H1 (cell line): ENCODE results near the gene FEV.

Experiments used
- ATF2 ChIP-seq: IDR thresholded peaks from 2 replicates; pipeline ENCODE4 v1.6.1; 2012; ENCODE audit warnings: low read length, inconsistent platforms
- BRCA1 ChIP-seq: IDR thresholded peaks from 2 replicates; pipeline ENCODE4 v1.6.1; 2012; ENCODE audit warnings: low read depth, low read length, improper control_type of control experiment
- CREB1 ChIP-seq: IDR thresholded peaks from 2 replicates; pipeline ENCODE4 v1.6.1; 2012; ENCODE audit warnings: inconsistent platforms
- EP300 ChIP-seq, 2 experiments: IDR thresholded peaks; 1 replicate in 1 of 2; 2 replicates in 1 of 2; pipeline ENCODE4 v1.6.1; 2011 to 2012; ENCODE audit warnings: low read depth in 2 of 2, low read length in 2 of 2, mild to moderate bottlenecking in 2 of 2, borderline replicate concordance in 1 of 2, inconsistent platforms in 1 of 2, moderate library complexity in 1 of 2
- EZH2 ChIP-seq: fragments of 200-600 bp; sonication (generic); IDR thresholded peaks from 2 replicates; pipeline ENCODE4 v1.7.1; 2012; ENCODE audit warnings: low read depth, mild to moderate bottlenecking, moderate library complexity, low read length, inconsistent platforms; ENCODE audit not compliant: severe bottlenecking
- HDAC2 ChIP-seq, 2 experiments: fragments of 300-600 bp in 1 of 2; sonication (generic) in 1 of 2; IDR thresholded peaks; 2 replicates each; pipeline ENCODE4 v1.6.1; 2011 to 2012; ENCODE audit warnings: low read depth in 2 of 2, low read length in 2 of 2, mild to moderate bottlenecking in 2 of 2, moderate library complexity in 2 of 2, borderline replicate concordance in 1 of 2, inconsistent platforms in 1 of 2
- MAX ChIP-seq: IDR thresholded peaks from 2 replicates; pipeline ENCODE4 v1.6.1; 2012; ENCODE audit warnings: inconsistent platforms
- POLR2AphosphoS5 ChIP-seq: IDR thresholded peaks from 2 replicates; pipeline ENCODE4 v1.6.1; 2011; ENCODE audit warnings: low read depth, low read length
- SP1 ChIP-seq: IDR thresholded peaks from 2 replicates; pipeline ENCODE4 v1.6.1; 2011; ENCODE audit warnings: low read depth, low read length
- TAF1 ChIP-seq: IDR thresholded peaks from 2 replicates; pipeline ENCODE4 v1.6.1; 2011; ENCODE audit warnings: mild to moderate bottlenecking, low read depth, low read length
- YY1 ChIP-seq: IDR thresholded peaks from 2 replicates; pipeline ENCODE4 v1.6.1; 2011; ENCODE audit warnings: low read depth, mild to moderate bottlenecking, low read length
- ZNF274 ChIP-seq: IDR thresholded peaks from 2 replicates; pipeline ENCODE4 v1.7.0; 2012; ENCODE audit warnings: low read length, borderline replicate concordance; ENCODE audit errors: extremely low read depth
- TF ChIP-seq, protein P1 (sequence below), 3 experiments: IDR thresholded peaks; 1 replicate in 2 of 3; 2 replicates in 1 of 3; pipeline versions ENCODE4 v1.5.1 to v1.6.1; 2011; ENCODE audit warnings: low read length in 3 of 3, mild to moderate bottlenecking in 3 of 3, inconsistent platforms in 2 of 3, low read depth in 1 of 3, moderate library complexity in 1 of 3; ENCODE audit not compliant: insufficient read depth in 1 of 3; ENCODE audit errors: control extremely low read depth in 1 of 3

GRCh38 chr2:218999021-218999880 is 14.3 kb upstream of the FEV start:
- TF ChIP-seq ZNF274 (no peak), TAF1 (no peak), SP1 (no peak), BRCA1 (no peak), YY1 (no peak), EP300 (IDR thresholded peaks at IDR 0.05; ENCODE audit: borderline replicate concordance in 1 of 2, low read depth in 2 of 2, low read length in 2 of 2) (no peak), CREB1 (no peak), ATF2 (no peak), POLR2AphosphoS5 (no peak), EZH2 (no peak), HDAC2 (IDR thresholded peaks at IDR 0.05; ENCODE audit: borderline replicate concordance in 1 of 2, low read depth in 2 of 2, low read length in 2 of 2) (no peak), MAX (no peak)
- TF ChIP-seq, protein P1, sequence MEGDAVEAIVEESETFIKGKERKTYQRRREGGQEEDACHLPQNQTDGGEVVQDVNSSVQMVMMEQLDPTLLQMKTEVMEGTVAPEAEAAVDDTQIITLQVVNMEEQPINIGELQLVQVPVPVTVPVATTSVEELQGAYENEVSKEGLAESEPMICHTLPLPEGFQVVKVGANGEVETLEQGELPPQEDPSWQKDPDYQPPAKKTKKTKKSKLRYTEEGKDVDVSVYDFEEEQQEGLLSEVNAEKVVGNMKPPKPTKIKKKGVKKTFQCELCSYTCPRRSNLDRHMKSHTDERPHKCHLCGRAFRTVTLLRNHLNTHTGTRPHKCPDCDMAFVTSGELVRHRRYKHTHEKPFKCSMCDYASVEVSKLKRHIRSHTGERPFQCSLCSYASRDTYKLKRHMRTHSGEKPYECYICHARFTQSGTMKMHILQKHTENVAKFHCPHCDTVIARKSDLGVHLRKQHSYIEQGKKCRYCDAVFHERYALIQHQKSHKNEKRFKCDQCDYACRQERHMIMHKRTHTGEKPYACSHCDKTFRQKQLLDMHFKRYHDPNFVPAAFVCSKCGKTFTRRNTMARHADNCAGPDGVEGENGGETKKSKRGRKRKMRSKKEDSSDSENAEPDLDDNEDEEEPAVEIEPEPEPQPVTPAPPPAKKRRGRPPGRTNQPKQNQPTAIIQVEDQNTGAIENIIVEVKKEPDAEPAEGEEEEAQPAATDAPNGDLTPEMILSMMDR (IDR thresholded peaks at IDR 0.05; ENCODE audit: control extremely low read depth in 1 of 3, insufficient read depth in 1 of 3, low read depth in 1 of 3, low read length in 3 of 3): no peak
